Astrocyte (in vitro differentiated cells and primary cell): ENCODE measurements around the gene SLC9B1. TPM values are rescaled to one million over a fixed set of nuclear protein-coding genes. Genes with fewer than 3 reads are reported as not detected.

Source experiments
- DNase-seq: peaks from one replicate; pipeline ENCODE4 v3.0.0-alpha.2; 2010; ENCODE audit warnings: low read depth
- FAIRE-seq: peaks from 2 replicates; lab custom pipeline; 2011; peaks lifted over from hg19 to GRCh38; lab: Jason Lieb, UNC
- H2AFZ ChIP-seq: 2 replicates; pipeline ENCODE4 v1.6.0; 2012; ENCODE audit warnings: low read depth, low read length, inconsistent platforms
- H3K27ac ChIP-seq: 2 replicates; pipeline ENCODE4 v1.5.1; 2011; ENCODE audit warnings: low read depth, low read length, inconsistent platforms
- H3K27me3 ChIP-seq: 2 replicates; pipeline ENCODE4 v1.6.0; 2011; ENCODE audit warnings: low read length, inconsistent platforms; ENCODE audit not compliant: insufficient read depth
- H3K36me3 ChIP-seq: 2 replicates; pipeline ENCODE4 v1.5.1; 2011; ENCODE audit warnings: low read length, inconsistent platforms; ENCODE audit not compliant: insufficient read depth
- H3K4me1 ChIP-seq: 2 replicates; pipeline ENCODE4 v1.5.1; 2011; ENCODE audit warnings: low read length, inconsistent platforms; ENCODE audit not compliant: insufficient read depth
- H3K4me2 ChIP-seq: 2 replicates; pipeline ENCODE4 v1.6.0; 2012; ENCODE audit warnings: low read length, inconsistent platforms
- H3K4me3 ChIP-seq: 2 replicates; pipeline ENCODE4 v1.5.1; 2011; ENCODE audit warnings: low read depth, mild to moderate bottlenecking, low read length, inconsistent platforms; ENCODE audit not compliant: insufficient read depth
- H3K79me2 ChIP-seq: 2 replicates; pipeline ENCODE4 v1.6.0; 2012; ENCODE audit warnings: mild to moderate bottlenecking, low read length, inconsistent platforms; ENCODE audit not compliant: insufficient read depth
- H3K9ac ChIP-seq: 2 replicates; pipeline ENCODE4 v1.6.0; 2012; ENCODE audit warnings: mild to moderate bottlenecking, low read length, inconsistent platforms
- H3K9me3 ChIP-seq: 2 replicates; pipeline ENCODE4 v1.5.1; 2012; ENCODE audit warnings: low read depth, mild to moderate bottlenecking, low read length, inconsistent platforms; ENCODE audit not compliant: insufficient read depth
- H4K20me1 ChIP-seq: 2 replicates; pipeline ENCODE4 v1.6.0; 2012; ENCODE audit warnings: low read length, inconsistent platforms; ENCODE audit not compliant: insufficient read depth
- H3K27ac Mint-ChIP-seq: one replicate; pipeline ENCODE4 v1.8.0; 2021; ENCODE audit warnings: mild to moderate bottlenecking, mixed read lengths; ENCODE audit not compliant: unreplicated experiment
- H3K27me3 Mint-ChIP-seq: one replicate; pipeline ENCODE4 v1.8.0; 2021; ENCODE audit warnings: low read depth, mixed read lengths; ENCODE audit not compliant: unreplicated experiment
- H3K36me3 Mint-ChIP-seq: one replicate; pipeline ENCODE4 v1.8.0; 2021; ENCODE audit warnings: low read depth, mixed read lengths; ENCODE audit not compliant: unreplicated experiment
- H3K4me1 Mint-ChIP-seq: one replicate; pipeline ENCODE4 v1.8.0; 2021; ENCODE audit warnings: low read depth, mixed read lengths; ENCODE audit not compliant: unreplicated experiment
- H3K4me3 Mint-ChIP-seq: one replicate; pipeline ENCODE4 v1.8.0; 2021; ENCODE audit warnings: mild to moderate bottlenecking, moderate library complexity, mixed read lengths; ENCODE audit not compliant: unreplicated experiment
- H3K9me3 Mint-ChIP-seq: one replicate; pipeline ENCODE4 v1.8.0; 2021; ENCODE audit warnings: mild to moderate bottlenecking, mixed read lengths; ENCODE audit not compliant: unreplicated experiment
- CTCF ChIP-seq: IDR thresholded peaks from 2 replicates; pipeline ENCODE4 v1.5.1; 2011; ENCODE audit warnings: low read depth, mild to moderate bottlenecking, inconsistent platforms, low read length, moderate library complexity; ENCODE audit not compliant: insufficient read depth
- EZH2 ChIP-seq: IDR thresholded peaks from 2 replicates; pipeline ENCODE4 v1.6.1; 2012; ENCODE audit warnings: mild to moderate bottlenecking, low read length, inconsistent platforms; ENCODE audit not compliant: insufficient read depth
- total RNA-seq: library from RNA; stranded (reverse); gene quantifications from 2 replicates; pipeline ENCODE4 v1.2.1, GENCODE V29; 2021

Gene SLC9B1
- total RNA-seq, 1 donor from 2014 or later: 0.16 TPM

- no peaks in the 10 kb centered on the region for H3K36me3 ChIP-seq
- no peak overlapping the region for H3K4me3 Mint-ChIP-seq
- no peaks in the 10 kb centered on the region for H3K27me3 ChIP-seq
- no peak overlapping the region for H3K27ac ChIP-seq
- FAIRE-seq (no peak), DNase-seq (no peak)
- H3K9me3 Mint-ChIP-seq: no peaks in the 10 kb centered on the region
- TF ChIP-seq CTCF (no peak), EZH2 (no peak)
- peaks cover 6% of the 10 kb centered on the region for H3K36me3 Mint-ChIP-seq
- no peaks in the 10 kb centered on the region for H3K27me3 Mint-ChIP-seq
- H3K27ac Mint-ChIP-seq: no peak overlapping the region
- H2AFZ ChIP-seq: no peak overlapping the region
- no peak overlapping the region for H3K4me3 ChIP-seq
- no peak overlapping the region for H3K4me2 ChIP-seq
- no peaks in the 10 kb centered on the region for H3K4me1 ChIP-seq
- no peaks in the 10 kb centered on the region for H3K79me2 ChIP-seq
- H3K9me3 ChIP-seq: no peaks in the 10 kb centered on the region
- no peak overlapping the region for H3K9ac ChIP-seq
- H3K4me1 Mint-ChIP-seq: no peaks in the 10 kb centered on the region
- H4K20me1 ChIP-seq: no peaks in the 10 kb centered on the region
Measured at GRCh38 chr4:103052145-103052544, 32.6 kb upstream of the SLC9B1 start.

- Histone ChIP-seq H3K4me3 (no peak overlapping the region), H3K79me2 (no peaks in the 10 kb centered on the region), H3K9ac (no peak overlapping the region), H3K9me3 (no peaks in the 10 kb centered on the region), H3K27ac (no peak overlapping the region), H3K36me3 (no peaks in the 10 kb centered on the region), H3K4me1 (no peaks in the 10 kb centered on the region), H4K20me1 (no peaks in the 10 kb centered on the region), H3K27me3 (no peaks in the 10 kb centered on the region), H2AFZ (no peak overlapping the region), H3K4me2 (no peak overlapping the region)
- no peak overlapping the region for H3K27ac Mint-ChIP-seq
- H3K9me3 Mint-ChIP-seq: no peaks in the 10 kb centered on the region
- TF ChIP-seq EZH2 (no peak), CTCF (no peak)
- no peaks in the 10 kb centered on the region for H3K4me1 Mint-ChIP-seq
- peaks cover 9% of the 10 kb centered on the region for H3K36me3 Mint-ChIP-seq
- FAIRE-seq: no peak
- H3K27me3 Mint-ChIP-seq: no peaks in the 10 kb centered on the region
- no peak overlapping the region for H3K4me3 Mint-ChIP-seq
- DNase-seq: peak; percentile 2
Measured at GRCh38 chr4:103050736-103051436, 31.4 kb upstream of the SLC9B1 start.
